Mesothelial cell of epicardium (in vitro differentiated cells): Measurements from ENCODE around the gene CLDN7. TPM values are rescaled to one million over a fixed set of nuclear protein-coding genes. Genes with fewer than 3 reads are reported as not detected.

Source experiments
- DNase-seq, 2 experiments: peaks; one replicate each; pipeline ENCODE4 v3.0.0; 2021; ENCODE audit warnings: low spot score in 2 of 2; ENCODE audit not compliant: unreplicated experiment in 2 of 2
- H3K27ac Mint-ChIP-seq: 2 replicates; pipeline ENCODE4 v1.8.0; 2021; ENCODE audit warnings: mixed read lengths
- H3K27me3 Mint-ChIP-seq: 2 replicates; pipeline ENCODE4 v1.8.0; 2021; ENCODE audit warnings: low read depth, mixed read lengths
- H3K36me3 Mint-ChIP-seq: 2 replicates; pipeline ENCODE4 v1.8.0; 2021; ENCODE audit warnings: mixed read lengths
- H3K4me1 Mint-ChIP-seq: 2 replicates; pipeline ENCODE4 v1.8.0; 2021; ENCODE audit warnings: mixed read lengths
- H3K4me3 Mint-ChIP-seq: 2 replicates; pipeline ENCODE4 v1.8.0; 2021; ENCODE audit warnings: mild to moderate bottlenecking, moderate library complexity, mixed read lengths
- H3K9me3 Mint-ChIP-seq: 2 replicates; pipeline ENCODE4 v1.8.0; 2021; ENCODE audit warnings: mixed read lengths
- CTCF ChIP-seq: fragments of 200-600 bp; sonication (generic); IDR thresholded peaks from one replicate; pipeline ENCODE4 v1.5.0; 2021; ENCODE audit warnings: antibody characterized with exemption; ENCODE audit not compliant: unreplicated experiment
- total RNA-seq: library from RNA; stranded (reverse); gene quantifications from 3 replicates; pipeline ENCODE4 v1.2.1, GENCODE V29; 2021

The CLDN7 gene
- total RNA-seq, 1 donor from 2014 or later = 79.2 TPM

- H3K9me3 Mint-ChIP-seq = no peaks in the 10 kb centered on the region
- H3K27me3 Mint-ChIP-seq = no peaks in the 10 kb centered on the region
- H3K4me3 Mint-ChIP-seq = no peak overlapping the region
- no peak for TF ChIP-seq CTCF
- no peak for DNase-seq
- H3K4me1 Mint-ChIP-seq = peaks cover 21% of the 10 kb centered on the region
- H3K27ac Mint-ChIP-seq = no peak overlapping the region
- H3K36me3 Mint-ChIP-seq = peaks cover 12% of the 10 kb centered on the region
Observed at GRCh38 chr17:7223375-7223774, 38.9 kb downstream of the CLDN7 start.

- peaks cover 9% of the 10 kb centered on the region for H3K36me3 Mint-ChIP-seq
- no peak for TF ChIP-seq CTCF
- no peak overlapping the region for H3K4me3 Mint-ChIP-seq
- H3K27ac Mint-ChIP-seq = no peak overlapping the region
- peaks cover 26% of the 10 kb centered on the region for H3K4me1 Mint-ChIP-seq
- no peaks in the 10 kb centered on the region for H3K9me3 Mint-ChIP-seq
- DNase-seq = no peak
- no peaks in the 10 kb centered on the region for H3K27me3 Mint-ChIP-seq
Observed at GRCh38 chr17:7222972-7223292, 39.3 kb downstream of the CLDN7 start.

GRCh38 chr17:7222093-7222971 lies 39.9 kb downstream of the CLDN7 start:
- TF ChIP-seq CTCF = no peak
- no peak for DNase-seq
- Mint-ChIP-seq H3K4me1 (peaks cover 30% of the 10 kb centered on the region), H3K4me3 (peak overlapping the region; percentile 15), H3K9me3 (no peaks in the 10 kb centered on the region), H3K27ac (peak overlapping the region; percentile 34), H3K36me3 (peaks cover 7% of the 10 kb centered on the region), H3K27me3 (no peaks in the 10 kb centered on the region)

GRCh38 chr17:7221278-7222092 lies 40.8 kb downstream of the CLDN7 start:
- H3K9me3 Mint-ChIP-seq = no peaks in the 10 kb centered on the region
- no peaks in the 10 kb centered on the region for H3K27me3 Mint-ChIP-seq
- H3K36me3 Mint-ChIP-seq = peaks cover 7% of the 10 kb centered on the region
- H3K4me3 Mint-ChIP-seq = peak overlapping the region; percentile 37
- peaks cover 35% of the 10 kb centered on the region for H3K4me1 Mint-ChIP-seq
- peak overlapping the region; percentile 34 for H3K27ac Mint-ChIP-seq
- TF ChIP-seq CTCF = no peak
- no peak for DNase-seq

GRCh38 chr17:7220593-7221277 lies 41.5 kb downstream of the CLDN7 start:
- no peaks in the 10 kb centered on the region for H3K9me3 Mint-ChIP-seq
- no peaks in the 10 kb centered on the region for H3K27me3 Mint-ChIP-seq
- peaks cover 42% of the 10 kb centered on the region for H3K4me1 Mint-ChIP-seq
- peaks cover 7% of the 10 kb centered on the region for H3K36me3 Mint-ChIP-seq
- H3K27ac Mint-ChIP-seq = peak overlapping the region; percentile 95
- peak overlapping the region; percentile 92 for H3K4me3 Mint-ChIP-seq
- TF ChIP-seq CTCF = no peak
- DNase-seq = no peak
